Medulla oblongata (tissue), 1 donor: ENCODE measurements around the gene FADS6.
"Not testable (repeated sequence)": the region's sequence is repeated elsewhere in the genome, so short reads cannot be mapped to it uniquely, and the experiment has no call there.

Source experiments
- DNase-seq: peaks from one replicate; pipeline ENCODE4 v3.0.0-alpha.2; 2015; ENCODE audit errors: extremely low spot score

The FADS6 gene

DNA sequence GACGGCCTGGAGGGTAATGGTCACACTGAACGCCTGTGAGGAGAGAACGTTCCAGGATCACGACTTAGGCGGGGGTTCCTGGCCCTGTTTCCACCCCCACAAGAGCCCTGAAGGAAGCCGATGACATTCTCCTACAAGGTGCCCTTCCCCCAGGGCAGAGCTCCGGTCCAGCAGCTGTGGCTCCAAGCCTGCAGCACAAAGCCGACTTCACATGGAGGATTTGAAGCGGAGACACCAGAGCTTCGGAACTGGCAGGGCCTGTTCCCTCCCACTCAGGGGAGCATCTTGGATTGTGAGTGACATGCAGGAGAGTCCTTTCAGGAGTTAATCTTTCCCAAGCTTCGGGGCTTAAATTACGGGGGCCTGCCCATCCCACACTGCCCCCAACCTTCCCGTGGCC lies 5.0 kb downstream of the FADS6 start:
- DNase-seq, result no peak

DNA sequence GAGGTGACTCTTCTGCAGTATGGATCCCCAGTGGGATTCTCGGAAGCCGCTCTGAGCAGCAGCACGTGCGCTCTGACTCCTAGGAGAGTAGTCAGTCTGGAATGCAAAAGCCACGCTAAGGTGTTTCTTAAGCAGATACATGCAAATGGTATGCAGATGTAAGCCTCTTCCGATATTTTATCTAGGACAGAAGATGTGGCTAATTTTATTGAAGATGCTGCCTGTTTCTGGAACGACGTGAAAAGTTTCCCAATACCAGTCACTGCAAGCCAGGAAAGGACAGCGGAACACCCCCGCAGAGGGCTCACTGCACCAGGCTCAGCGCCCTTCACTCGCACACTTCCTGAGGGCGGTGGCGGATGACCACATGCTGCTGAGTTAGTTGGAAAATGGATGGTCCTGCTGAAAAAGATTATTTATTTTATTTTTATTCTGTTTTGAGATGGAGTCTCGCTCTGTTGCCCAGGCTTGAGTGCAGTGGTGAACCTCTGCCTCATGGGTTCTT lies 10.1 kb downstream of the FADS6 start:
- DNase-seq, result no peak

DNA sequence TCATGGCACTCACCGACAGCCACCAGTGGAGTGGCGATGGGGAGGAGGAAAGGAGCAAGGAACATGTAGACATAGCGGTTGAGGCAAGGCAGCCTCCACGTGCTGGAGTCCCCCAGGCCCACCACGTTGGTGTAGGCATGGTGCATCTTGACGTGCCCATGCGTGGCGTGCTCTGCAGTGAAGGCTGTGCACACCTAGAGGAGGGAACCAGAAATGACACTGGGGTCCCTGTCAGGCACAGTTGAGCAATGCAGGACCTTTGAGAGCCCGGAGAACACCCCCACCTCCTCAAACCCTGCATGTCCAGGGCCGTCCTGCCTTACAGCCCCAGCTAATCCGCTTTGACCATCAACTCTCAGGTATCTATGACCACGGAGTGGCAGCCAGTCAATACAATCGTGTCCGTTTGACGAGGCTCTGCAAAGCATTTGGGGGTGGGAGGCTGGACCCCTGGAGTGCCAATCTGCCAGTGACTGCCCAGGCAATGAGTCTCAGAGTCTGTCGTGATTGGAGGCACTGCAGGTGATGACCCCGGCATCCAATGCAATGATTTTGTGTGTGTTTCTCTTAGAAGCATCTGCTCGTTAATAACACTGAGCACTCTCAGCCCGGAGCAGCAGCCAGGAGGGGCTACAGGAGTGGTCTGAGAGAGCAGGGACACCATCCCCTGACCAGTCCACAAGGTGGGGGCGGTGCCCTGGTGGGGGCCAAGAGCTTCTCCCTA lies 10.8 kb downstream of the FADS6 start:
- no peak for DNase-seq

DNA sequence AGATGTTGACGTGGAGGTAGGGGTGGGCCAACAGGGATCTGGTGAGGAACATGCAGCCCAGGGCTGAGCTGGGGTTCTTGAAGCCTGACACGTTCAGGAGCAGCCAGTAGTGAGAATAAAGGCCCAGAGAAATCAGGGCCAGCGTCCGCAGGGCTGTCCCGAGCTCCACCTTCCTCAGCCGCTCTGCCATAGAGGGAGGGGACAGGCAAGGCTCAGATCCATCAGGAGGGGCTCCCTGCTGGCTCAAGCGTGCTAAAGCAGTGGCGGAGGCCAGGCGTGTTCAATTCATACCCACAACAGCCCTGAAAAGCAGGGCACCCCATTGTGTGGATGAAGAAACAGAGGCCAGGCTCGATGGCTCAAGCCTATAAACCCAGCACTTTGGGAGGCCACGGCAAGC lies 12.4 kb downstream of the FADS6 start:
- DNase-seq, result no peak

DNA sequence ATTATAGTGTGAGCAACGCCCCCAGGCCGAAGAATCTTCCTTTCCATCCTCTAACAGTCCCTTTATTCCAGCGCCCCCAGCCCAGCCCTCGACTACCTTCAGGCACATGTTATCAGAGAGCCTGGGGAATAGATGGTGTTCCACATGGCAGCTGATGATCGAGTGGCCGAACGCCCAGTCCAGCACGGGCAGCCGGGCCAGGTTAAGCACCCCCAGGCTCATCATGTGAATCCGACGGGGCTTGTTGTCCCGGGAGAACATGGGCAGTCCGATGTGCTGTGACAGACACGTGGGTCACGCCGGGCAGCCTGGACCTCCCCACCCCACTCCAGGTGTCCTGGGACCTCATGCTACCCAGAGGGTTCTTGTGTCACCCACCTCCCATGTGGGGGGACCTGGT lies 14.1 kb downstream of the FADS6 start:
- no peak for DNase-seq

DNA sequence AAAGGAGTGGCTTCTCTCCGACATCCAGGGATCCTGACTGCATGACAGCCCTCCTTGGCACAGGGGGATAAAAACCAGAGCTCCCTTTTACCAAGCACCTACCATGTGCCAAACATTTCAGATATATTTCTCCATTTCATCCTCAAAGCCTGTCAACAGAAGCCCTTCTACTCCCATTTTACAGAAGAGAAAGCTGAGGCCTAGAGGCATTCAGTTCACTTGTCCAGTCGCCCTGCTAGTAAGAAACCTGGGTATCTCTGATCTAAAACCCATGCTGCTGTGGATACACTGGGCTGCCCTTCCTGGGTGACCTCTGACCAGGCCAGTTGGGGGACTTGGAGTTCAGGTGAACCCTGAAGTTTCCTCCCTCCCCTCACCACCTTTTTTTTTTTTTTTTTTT lies 14.8 kb downstream of the FADS6 start:
- DNase-seq, result no peak

DNA sequence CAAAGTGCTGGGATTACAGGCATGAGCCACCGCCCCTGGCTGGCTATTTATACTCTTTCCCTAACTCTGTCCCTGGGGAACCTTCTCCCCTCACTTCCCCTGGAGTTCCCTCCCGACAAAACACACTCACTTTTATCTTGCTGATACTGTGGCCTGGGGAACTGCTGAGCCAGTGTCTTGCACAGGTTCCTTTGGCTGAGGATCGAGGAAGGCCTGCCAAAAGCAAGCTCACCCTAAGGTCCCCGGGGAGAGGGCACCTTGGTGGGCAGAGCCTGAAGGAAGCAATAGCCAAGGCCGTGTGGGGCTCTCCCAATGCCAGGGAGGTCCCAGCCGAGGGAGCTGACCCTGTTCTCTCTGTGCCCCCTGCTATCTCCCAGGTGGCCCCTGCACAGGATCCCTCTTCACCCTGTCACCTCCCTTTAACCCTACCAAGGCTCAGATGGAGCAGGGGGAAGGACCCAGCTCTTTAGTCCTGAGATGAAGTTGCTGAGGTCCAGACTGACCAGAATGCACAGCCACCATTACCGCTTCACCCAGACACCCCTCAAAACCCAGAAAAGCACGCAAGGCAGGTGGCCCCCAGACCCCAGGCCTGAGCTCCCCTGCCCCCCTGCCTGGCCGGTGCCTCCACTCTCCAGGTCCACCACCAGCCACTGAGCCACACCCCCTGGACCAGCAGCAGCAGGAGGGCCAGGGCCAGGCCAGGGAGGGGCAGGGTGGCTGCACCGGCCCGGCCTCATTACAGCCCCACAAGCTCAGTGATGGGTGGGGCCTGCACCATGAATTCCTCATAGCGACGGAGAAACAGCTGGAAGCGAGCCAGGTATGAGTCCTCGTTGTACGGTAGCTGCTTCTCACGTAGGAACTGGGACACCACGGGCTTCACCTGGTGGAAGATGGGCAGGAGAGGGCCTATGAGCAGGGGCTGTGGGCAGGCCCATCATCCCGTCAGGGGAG lies 15.6 kb downstream of the FADS6 start:
- DNase-seq, result no peak

DNA sequence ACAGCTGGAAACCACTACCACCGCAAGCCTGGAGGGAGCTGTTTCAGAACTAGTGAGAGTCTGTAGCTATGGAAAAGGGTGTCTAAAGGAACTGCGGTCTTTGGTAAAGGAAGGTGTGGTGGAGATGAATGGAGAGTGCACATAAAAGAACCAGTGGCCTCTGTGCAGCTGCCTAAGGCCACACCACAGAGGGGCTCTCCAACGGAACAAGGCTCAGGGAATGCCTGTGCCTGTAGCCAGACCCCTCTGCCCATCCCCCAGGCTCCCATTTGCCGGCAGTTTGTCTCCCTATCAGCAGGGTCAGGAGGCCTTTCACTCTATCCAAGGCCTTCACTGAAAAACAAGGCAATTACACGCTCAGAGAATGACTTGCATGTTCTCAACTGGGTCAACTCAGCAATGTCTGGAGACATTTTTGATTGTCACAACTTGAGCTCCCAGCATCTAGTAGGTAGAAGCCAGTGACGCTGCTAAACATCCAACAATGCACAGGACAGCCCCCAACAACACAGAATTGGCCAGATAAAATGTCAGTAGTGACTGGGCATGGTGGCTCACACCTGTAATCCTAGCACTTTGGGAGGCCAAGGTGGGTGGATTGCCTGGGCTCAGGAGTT lies 17.3 kb downstream of the FADS6 start:
- DNase-seq, result no peak

DNA sequence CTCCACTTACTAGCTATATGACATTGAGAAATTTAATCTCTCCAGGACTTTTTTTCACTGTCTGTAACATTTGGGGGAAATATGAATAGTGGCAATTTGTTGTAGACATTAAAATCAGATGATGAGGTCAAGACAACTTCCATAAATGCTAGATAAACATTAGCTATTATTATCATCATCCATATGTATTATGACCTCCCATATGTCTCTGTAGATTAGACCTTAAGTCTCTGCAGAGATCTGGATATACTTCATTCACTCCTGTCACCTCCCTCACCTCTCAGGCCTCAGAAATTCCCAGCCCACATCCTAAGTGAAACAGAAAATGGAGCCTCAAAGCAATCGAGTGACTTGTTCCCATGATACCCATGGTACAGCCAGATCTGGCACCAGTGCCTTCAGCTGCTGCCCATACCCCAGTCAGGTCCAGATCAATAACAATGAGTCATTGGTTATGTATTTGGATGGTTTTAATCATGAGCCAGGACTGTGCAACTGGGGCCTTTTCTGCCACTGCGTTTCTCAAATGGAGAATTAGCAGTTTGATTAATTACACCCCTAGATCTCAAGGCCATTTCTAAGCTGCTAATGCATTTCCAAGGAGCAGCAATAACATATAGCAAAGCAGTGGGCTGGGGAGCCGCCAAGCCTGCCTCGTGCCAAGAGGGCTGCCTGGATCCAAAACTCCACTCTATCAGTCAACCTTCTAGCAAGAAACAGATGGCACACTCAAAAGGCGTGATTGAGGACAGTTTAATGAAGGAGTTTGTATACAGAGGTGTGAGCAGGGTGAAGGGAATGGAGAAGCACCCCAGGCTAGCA lies 18.1 kb downstream of the FADS6 start:
- no peak for DNase-seq

DNA sequence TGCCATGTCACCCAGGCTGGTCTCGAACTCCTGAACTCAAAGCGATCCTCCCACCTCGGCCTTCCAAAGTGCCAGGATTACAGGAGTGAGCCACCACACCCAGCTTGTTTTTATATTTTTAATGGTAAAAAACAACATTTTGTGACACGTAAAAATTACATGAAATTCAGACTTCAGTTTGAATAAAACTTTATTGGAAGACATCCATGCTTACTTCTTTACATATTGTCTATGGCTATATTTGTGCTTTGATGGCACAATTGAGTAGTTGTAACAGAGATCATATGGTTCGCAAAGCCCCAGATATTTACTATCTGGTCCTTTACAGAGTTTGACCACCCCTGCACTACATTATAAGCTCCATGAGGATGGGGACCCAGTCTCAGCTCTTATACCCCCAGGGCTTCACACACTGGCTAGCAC lies 18.8 kb downstream of the FADS6 start:
- no peak for DNase-seq

DNA sequence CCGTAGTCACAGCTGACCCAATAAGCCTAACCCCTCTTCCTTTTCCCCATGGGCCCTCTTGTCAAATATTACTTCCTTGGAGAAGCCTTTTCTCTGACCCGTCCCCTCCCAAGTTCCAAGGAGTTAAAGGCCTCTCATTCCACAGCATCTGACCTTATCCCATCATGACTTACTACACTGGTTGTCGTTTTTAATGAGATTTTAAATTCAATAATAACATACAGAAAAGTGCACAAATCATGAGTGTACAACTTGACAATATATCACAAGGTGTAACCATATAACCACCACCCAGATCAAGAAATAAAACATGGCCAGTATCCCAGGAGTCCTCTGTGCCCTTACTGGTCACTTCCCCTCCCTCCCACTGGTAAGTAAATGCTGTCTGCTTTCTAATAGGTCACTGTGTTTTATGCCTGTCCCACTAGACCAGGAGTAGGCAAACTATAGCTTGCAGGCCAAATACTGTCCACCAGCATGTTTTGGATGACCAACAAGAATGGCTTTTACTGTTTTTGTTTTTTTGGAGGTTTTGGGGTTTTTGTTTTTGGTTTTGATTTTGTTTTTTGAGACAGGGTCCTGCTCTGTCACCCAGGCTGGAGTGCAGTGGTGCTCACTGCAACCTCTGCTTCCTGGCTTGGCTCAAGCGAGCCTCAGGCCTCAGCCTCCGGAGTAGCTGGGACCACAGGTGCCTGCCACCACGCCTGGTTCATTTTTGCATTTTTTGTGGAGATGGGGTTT lies 19.4 kb downstream of the FADS6 start:
- no peak for DNase-seq

DNA sequence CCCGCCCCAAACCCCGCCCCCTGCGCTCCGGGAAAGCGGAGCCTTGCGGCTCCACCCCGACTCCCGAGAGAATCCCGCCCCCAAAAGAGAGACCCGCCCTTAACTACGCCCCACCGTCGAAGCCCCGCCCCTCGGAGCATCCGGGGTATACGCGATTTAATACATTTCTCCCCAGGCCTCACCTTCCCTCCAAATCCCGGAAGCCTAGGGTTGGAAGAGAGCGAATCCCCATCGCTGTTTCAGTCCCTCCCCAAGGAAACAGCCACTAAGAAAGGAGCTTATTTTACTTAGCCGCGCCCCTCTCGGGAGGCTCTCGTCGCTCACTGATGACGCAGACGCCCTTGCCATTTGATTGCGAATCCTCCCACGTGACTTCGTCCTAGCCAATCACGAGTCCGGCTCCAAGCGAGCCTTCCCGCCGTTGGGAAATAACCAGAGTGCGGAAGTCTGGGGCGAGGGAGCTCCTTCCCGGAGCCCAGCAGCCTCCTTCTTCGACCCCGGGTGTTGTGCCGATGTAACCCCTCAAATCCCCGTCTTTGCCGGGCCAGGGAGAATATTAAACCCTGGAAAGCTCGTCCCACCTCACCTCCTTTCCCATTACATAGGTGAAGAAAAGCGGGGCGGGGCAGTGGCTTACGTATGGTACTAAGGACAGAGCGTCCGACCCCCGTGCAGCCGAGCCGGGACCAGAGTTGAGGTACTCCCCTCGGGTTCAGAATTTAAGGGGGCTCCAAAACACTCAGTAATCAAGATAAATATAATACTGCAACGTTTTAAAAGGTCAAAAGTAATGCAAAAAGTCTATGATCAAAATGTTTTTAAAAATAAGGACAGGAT lies 20.2 kb downstream of the FADS6 start:
- peak; percentile 100 for DNase-seq

DNA sequence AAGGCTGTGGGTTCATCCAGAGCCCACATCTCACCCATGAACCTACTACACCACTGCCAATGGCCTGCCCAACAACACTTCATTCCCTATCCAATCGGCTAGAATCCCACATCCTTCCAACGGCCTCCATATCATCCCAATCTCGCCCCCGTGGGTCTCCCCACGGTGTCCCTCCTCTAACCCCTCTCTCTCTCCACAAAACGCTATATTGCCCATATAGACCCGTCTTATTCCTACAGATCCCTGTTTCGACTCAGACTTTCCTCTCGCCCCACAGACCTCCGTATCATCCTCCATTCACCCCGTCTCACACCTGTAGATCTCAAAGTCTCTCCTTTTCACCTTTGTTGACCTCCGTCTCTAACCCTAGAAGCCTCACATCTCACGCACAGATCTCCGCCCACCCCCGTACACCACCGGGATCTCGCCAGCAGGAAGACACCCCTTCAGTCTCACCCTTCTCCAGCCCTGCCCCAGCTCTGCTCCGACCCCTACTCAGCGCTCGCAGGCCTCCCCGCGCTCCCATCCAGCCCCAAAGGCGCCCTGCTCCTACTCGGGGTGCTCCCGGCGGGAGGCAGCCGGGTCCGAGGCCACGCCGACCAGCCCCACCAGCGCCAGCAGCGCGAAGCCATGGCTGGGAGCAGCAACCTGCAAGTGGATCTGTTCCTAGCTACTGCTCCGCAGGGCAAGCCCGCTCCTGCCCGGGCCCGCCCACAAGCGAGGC lies 21.0 kb downstream of the FADS6 start, which contains the start of gene FDXR:
Gene FDXR, minus strand, starts transcription at position 682 of the 724 bp plus-strand sequence. Its CDS starts 50 bp downstream, at position 632.
- DNase-seq, result no peak

DNA sequence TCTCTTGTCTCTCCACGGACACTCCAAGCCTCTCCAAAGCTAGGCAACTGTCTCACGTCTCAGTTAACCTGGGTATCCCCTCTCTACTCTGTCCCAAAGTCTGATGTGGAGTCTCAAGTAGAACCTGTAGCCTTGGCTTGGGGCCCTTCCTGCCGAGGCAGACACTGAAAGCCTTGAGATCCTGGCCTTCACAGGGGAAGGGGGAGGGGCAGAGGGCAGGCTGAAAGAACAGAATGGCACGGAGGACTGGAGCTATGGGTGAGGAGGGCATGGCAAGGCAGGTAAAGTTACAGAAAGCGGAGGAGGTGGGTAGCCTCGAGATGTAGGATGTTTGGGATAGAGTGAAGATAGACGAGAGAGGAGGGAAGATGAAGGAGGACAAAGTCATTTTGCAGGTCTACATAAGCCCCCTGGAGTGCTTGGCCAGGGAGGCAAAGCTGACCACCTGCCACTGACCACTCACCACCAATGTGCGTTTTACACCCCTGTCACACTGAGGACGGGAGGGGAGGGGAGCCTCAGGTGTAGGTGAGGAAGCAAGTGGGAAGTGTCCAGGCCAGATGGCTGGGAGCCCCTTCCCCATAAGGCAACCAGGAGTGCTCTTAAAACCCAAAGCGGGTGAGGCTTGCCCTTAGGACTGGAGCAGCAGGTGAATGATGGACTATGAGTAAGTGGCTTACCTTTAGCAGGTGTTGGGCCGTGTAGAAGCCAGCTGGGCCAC lies 21.9 kb downstream of the FADS6 start:
- DNase-seq, result no peak

DNA sequence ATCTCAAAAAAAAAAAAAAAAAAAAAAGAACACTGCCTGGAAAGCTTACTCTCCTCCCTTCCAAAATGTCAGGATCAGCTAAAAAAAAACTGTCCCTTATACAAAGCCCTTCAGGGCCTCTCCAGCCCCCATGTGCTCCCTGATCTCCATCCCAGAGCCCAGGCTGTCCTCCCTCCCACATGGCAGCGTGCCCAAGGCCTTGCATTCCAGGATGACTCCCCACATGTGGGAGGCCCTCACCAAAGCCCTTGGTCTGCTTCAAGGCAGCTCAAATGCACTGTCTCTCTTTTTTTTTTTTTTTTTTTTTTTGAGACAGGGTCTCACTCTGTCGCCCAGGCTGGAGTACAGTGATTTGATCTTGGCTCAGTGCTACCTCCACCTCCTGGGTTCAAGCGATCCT lies 22.9 kb downstream of the FADS6 start:
- no peak for DNase-seq

DNA sequence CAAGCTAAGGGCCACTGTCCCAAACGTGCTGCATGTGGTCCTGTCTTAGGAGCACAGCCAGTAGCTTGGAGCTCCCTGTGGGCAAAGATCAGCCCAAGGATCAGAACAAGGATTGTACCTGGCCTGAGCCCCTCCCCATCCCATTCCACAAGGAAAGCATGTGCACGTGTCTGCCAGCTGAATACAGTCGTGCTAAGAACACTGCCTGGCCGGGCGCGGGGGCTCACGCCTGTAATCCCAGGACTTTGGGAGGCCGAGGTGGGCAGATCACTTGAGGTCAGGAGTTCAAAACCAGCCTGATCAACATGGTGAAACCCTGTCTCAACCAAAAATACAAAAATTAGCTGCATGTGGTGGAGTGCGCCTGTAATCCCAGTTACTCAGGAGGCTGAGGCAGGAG lies 23.4 kb downstream of the FADS6 start:
- not testable (repeated sequence) for DNase-seq

DNA sequence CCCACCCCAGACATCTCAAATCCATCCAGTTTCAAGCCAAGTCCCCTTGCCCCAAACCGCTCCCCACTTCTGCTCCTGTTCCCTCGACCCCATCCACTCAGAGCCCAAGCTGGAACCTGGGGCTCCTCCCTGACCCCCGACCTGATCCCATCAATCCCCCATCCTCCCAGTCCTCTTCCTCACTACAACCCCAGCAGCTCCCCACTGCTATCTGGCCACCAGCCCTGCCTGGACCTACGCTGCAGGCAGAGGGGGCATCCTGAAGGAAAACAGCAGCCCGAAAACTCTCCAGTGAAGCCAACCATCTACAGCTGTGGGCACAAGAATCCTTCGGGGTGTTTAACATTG lies 24.6 kb downstream of the FADS6 start:
- no peak for DNase-seq

DNA sequence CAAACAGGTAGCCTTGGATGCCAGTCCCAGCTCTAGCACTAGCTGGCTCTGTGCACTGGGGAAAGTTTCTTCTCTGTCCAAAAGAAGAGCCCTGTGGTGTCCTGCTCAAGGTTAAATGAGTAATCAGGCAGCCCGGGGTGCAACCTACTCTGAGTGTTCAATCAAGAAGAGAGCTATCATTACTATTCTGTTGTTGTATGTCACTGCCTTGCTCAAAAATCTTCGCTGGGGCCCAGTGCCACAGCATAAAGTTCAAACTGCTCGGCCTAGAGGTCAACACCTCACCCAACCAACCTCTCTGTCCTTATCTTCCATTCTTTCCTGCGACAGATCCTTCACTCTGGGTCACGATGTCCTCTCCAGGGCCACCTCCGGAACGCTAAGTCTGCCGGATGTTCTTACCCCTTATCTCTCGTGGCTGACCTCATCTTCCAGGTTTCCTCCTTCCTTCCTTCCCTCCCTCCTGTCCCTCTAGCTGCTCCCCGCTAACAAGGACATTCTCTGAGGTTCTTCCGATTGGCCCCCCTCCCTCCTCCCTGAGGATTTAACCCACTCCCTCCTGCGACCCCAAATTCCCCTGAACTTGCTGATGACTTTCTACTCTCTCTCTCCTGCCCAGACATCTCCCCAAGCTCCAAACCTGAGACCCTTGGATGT lies 25.1 kb downstream of the FADS6 start:
- no peak for DNase-seq
